Stimulated activated CD8-positive, alpha-beta memory T cell treated with anti-CD3 and anti-CD28 coated beads, Interleukin-7, amount 100 ng/mL, for 4 hours (primary cell): Measurements from ENCODE around the gene MMEL1.
"Not testable (repeated sequence)": the region's sequence is repeated elsewhere in the genome, so short reads cannot be mapped to it uniquely, and the experiment has no call there.

Experiments used
- DNase-seq, 2 donors: peaks; one replicate each; pipeline ENCODE4 v3.0.0-alpha.2; 2020; ENCODE audit warnings: low read depth in 2 of 2

MMEL1 gene

DNA sequence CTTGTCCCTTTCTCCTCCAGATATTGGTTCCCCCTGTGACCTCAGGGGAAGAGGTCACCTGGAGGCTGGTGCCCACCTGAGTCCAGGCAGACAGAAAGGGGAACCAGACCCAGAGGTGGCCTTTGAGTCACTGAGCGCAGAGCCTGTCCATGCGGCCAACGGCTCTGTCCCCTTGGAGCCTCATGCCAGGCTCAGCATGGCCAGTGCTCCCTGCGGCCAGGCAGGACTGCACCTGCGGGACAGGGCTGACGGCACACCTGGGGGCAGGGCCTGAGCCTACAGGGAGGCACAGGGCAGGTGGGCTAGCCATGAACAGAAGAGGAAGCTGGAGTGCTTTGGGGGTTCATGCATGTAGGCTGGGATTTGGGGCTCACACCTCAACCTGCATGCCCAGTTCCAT, 74.0 kb downstream of the MMEL1 start:
- DNase-seq = no peak

DNA sequence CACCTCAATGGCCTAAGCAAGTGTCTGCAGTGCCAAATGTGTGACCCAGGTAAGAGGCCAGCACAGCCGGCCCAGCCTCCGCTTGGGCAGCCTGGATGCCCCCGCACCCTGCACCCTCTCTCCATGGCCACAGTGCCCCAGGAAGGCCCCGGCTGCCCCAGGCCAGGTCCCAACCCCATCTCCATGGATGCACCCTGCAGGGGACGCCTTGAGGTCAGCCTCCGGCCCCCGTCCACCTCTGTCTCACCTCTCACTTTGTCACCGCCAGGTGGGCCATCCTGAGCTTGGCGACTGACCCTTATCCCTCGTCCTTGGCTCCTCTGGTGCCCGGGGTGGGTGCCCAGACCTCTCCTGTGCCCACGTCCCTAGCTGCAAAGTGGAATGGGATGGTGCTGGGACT, 74.4 kb downstream of the MMEL1 start:
- DNase-seq = no peak

DNA sequence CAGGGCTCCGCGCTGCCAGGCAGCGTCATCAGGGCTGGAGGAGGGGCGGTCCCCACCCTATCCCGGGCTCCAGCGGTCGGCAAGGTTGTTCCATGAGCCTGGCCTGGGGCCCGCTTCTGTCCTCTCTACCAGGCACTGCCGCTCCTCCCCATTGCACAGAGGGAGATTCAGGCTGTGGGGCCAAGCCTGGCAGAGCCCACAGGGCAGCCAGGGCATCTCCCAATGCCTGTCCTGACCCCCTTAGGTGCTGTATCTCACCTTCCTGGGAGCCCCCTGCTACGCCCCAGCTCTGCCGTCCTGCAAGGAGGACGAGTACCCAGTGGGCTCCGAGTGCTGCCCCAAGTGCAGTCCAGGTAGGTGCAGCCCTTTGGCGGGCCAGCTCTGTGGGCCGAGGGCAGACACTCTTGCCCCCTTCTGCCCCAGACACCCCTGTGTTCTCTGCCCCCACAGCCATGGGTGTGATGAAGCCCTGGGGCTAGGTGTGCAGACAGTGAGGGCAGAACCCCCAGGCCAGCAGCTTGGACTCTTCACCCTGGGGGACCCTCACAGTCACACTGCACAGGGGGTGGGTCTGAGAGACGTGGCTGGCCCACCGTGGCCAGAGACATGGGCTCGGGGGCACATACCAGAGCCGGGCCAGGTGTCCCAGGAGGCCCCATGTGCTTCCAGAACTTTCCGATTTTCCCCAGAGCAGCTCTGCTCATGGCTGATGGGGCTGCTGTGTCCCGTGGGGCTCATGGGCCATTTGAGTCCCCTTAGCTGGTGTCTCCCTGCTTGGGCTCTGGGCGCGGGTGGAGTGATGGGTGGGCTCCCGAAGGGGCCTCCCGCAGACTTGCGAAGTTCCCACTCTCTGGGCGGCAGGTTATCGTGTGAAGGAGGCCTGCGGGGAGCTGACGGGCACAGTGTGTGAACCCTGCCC, 75.1 kb downstream of the MMEL1 start:
- no peak for DNase-seq

DNA sequence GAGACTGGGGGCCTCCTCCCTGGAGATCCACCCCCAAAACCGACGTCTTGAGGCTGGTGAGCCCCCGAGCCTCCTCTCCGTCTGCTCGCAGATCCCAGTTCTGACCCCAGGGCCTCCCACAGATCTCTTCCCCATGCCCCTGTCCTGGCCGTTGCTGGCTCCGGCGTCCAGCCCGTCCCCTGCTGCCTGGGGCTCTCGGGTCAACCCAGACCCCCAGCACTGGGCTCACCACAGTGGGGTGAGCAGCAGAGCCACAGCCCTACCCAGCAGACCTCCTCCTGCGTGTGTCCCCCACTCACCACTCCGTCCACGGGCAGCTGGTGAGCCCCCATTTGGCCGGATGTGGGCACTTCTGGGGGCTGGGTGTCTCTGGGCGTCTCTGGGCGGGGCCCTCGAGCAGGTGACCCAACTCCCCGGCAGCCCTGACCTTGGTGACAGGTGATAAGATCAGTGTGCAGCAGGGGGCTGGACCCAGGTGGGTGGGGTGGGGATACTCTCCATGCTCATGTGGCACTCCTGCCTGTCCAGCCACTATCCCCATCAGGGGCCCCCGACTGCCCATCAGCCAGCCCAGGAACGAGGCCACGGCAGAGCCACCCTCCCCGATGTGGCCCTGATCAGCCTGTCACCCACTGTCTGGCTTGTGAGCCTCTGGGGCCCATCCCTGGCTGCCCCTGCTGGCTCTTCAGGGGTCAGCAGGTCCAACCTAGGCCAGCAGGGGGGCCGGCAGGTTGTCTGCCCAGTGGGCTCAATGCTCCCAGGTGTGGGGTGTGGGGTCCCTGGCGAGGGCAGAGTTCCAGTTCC, 75.9 kb downstream of the MMEL1 start:
- no peak for DNase-seq

DNA sequence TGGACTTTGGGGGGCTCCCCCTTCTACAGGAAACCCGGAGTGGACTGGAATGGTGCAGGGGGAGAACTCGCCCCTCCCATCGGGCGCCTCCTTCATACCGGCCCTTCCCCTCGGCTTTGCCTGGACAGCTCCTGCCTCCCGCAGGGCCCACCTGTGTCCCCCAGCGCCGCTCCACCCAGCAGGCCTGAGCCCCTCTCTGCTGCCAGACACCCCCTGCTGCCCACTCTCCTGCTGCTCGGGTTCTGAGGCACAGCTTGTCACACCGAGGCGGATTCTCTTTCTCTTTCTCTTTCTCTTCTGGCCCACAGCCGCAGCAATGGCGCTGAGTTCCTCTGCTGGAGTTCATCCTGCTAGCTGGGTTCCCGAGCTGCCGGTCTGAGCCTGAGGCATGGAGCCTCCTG, 76.5 kb downstream of the MMEL1 start, which contains the start of gene TNFRSF14:
Gene TNFRSF14, plus strand, starts transcription at position 95 of the 401 bp plus-strand sequence. Its CDS starts 294 bp downstream, at position 389.
- DNase-seq = peak; percentile 66 to 68

DNA sequence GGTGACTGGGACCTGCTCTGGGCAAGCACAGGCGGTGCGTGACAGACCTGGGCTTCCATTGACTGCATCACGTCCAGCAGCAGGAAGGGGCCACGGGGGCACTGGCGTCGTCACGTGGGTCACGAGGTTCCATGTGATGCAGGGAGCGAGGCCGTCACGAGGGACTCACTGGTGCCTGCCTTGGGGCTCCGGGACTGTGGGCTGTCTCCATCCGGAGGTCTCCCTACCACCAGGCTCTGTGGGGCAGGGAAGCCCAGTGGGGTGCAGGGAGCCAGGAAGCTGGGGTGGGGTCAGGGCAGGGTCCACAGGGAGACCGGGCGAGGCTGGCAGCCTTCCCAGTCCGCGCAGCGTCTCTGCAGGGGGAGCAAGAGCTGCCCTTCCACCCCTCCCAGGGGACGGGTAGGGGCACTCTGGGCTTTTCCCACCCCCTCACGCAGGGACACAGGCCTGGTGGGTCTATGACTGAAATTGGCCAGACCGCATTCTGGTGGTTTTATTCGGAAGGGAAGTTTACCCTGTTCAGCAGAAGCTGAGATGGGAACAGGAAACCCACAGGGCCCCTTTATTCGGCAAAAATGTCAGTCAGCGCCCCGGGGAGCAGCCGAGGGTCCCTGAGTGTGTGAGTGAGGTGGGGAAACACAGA, 77.1 kb downstream of the MMEL1 start:
- DNase-seq = peak; percentile 63 to 66

DNA sequence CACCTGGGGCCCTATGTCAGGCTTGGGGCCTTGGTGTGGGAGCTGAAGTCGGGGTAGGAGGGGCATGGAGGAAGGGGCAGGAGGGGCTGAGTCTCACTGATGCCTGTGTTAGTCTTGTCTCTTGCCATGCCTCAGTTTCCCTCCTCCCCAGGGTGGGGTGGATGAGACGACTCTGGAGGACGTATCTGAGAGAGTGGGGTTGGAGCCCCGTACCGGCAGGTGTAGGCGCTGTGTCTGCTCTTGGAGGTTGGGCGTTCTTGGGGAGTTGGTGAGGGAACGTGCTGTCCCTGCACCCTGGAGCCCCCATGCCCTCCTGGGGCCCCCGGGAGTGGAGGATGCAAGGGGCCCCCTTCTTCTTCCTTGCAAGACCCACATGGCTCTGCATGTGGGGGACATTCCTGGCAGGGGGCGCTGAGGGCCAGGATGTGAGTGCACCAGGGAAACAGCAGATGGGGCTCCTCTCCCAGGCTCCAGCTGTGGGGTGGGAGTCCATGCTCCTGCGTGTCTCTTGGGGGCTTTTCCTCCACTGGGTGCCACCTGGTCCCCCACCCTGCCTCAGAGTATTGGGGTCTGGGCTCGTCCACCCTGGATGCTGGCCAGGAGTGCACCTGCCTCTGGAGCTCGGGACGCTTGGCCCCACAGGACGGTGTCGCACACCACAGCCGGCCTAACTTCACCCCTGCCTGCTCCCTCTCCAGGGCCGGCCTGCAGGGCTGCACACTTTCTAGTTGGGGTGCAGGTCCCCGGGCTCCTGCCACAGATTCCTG, 78.0 kb downstream of the MMEL1 start:
- DNase-seq = peak; percentile 28 to 40

DNA sequence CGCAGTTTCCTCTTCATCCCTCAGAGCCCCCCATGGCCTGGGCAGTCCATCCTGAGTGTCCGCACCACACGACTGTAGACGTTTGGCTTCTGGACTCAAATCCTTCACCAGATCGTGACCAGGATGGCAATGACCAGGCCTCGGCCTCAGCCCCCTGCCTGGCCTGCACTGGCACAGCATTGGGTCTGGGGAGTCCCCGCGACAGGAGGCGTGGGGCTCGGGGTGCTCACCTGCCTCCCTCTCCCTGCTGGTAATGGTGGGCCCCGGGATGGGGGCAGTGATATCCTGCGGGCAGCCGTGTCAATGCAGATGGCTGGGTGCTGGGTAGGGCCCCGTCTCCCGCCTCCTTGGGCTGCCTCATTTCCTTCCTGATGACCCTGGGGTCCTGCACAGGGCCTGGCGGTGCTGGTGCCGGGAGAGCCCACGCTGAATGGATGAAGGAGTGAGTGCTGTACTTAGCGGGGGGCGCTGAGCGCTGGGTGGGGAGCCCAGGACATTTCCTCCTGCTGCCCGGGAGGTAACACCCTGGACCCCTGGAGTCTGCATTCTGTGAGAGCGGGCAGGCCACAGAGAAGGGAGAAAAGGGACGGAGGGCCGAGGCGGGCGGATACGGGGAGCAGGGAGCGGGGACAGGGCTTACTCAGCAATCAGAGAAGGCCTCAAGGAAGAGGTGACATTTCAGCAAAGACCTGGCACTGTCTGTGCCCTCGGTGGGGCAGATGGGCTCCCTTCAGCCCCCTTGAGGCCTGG, 78.8 kb downstream of the MMEL1 start:
- DNase-seq = no peak

DNA sequence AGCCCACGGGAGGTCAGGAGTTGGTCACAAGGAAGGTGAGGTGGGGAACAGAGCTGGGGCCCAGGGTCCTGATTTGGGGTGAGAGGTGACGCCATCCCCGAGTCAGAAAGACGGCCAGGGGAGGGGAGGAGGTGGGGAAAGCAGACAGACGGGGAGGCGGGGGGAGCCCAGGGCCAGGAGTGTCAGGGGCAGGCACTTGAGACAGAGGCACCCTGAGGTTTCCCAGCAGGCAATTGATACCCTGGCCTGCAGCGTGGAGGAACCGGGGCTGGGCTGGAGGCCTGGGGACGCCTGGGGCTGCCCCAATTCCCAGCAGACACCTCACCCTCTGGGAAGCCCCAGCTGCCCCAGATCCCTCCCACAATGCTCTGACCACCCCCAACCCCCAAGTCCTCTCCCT, 79.7 kb downstream of the MMEL1 start:
- DNase-seq = not testable (repeated sequence)

DNA sequence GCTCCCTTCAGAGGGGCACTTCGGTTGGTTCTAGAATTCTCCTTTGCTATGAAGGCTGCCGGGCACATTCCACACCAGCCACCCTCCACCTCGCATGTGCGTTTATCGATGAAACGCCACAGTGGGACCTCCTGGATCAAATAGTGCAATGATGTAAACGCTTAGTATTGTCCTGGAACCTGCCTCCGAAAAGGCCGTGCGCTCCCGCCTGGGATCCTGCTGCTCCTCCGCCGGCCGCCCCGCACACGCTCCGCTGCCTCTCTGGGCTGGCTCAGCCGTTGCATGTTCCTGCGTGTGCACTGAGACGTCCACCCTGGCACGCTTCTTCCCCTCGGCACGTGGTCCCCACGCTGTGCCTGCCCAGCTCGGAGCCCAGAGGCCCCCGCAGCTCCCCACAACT, 80.6 kb downstream of the MMEL1 start:
- no peak for DNase-seq

DNA sequence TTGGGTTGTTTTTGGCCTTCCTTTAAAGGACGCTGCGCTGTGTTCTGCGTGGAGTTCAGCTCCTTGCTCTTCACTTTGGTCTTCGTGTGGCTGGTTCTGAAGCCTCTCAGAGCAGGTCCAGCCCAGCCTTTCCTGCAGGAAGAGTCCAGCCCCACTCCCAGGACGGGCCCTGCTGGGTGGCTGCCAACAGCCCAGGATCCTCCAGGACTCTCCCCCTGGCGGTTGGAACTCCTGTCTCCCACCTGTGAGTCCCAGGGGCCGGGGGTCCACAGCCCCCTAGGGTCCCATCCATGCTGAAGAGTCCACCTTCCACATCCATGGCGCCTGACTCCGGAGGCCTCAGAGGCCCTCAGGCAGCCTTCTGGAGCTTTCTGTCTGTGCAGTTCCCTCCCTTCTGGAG, 81.3 kb downstream of the MMEL1 start:
- not testable (repeated sequence) for DNase-seq

DNA sequence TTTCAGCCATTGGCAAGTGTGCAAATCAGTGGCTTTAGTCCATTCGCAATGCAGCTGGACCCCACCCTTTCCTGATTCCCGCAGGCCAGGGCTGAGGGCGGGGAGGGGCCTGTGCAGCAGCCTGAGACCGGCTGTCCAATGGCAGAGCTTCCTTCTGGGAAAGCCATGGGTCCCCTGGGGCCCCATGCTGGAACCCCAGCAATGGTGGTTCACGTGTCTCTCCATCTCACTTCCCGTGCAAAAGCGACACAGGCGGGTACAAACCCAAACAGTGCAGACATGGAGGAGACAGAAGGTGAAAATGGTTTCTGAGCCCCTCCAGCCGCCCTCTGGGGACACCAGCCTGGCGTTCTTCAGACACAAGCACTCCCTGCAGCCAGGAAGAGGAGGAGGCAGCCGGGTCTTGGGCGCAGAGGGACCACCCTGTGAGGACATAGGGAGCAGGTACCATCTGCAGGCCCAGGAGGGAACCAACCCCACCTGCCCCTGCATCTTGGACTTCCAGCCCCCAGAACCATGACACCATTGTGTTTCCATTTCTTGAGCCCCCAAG, 82.4 kb downstream of the MMEL1 start:
- DNase-seq = not testable (repeated sequence)

DNA sequence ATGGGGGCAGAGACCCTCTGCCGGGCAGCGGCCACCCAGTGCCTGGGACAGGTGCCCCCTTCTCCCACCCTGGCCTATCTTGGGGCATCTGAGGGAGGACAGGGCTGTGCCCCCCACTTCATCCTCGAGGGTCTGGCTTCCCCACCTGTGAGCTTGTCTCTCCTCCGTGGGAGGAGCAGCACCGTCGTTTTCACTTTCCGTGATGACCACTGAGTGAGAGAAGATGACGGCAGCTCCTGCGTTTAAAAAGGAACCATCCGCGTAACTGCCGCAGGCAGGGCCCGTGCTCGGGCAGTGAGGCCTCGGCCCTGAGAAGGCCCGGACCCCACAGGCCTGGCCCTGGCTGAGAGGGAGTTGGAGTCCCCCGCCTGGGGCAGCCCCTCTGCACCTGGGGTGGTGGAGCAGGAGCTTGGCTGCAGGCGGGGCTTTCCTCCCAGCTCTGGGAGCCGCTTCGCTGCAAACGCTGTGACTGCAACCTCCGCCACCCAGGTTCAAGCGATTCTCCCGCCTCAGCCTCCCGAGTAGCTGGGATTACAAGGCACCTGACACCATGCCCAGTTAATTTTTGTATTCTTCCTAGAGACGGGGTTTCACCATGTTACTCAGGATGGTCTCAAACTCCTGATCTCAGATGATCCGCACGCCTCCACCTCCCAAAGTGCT, 83.3 kb downstream of the MMEL1 start:
- not testable (repeated sequence) for DNase-seq

DNA sequence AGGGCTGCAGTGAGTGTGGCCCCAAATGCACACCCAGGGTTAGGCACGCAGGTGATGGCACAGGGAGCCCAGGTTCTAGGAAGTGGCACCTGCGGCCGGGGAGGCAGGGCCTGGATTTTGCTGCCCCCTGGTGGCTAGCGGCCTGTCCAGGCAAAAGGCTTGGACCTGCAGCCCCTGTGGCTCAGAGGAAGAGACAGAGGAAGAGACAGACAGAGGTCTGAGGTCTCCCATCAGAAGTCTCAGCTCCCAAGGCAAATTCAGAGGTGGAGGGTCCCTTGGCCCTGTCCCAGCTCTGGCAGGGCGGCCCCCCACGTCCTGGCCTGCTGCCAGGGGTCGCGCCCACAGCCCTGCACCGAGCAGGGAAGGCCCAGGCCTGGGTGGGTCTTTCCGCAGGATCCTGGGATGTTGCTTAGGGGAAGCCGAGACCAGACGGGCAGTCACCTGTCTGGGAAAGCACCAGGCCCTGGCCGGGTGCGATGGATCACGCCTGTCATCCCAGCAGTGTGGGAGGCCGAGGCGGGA, 84.7 kb downstream of the MMEL1 start:
- DNase-seq = peak; percentile 71 to 75

DNA sequence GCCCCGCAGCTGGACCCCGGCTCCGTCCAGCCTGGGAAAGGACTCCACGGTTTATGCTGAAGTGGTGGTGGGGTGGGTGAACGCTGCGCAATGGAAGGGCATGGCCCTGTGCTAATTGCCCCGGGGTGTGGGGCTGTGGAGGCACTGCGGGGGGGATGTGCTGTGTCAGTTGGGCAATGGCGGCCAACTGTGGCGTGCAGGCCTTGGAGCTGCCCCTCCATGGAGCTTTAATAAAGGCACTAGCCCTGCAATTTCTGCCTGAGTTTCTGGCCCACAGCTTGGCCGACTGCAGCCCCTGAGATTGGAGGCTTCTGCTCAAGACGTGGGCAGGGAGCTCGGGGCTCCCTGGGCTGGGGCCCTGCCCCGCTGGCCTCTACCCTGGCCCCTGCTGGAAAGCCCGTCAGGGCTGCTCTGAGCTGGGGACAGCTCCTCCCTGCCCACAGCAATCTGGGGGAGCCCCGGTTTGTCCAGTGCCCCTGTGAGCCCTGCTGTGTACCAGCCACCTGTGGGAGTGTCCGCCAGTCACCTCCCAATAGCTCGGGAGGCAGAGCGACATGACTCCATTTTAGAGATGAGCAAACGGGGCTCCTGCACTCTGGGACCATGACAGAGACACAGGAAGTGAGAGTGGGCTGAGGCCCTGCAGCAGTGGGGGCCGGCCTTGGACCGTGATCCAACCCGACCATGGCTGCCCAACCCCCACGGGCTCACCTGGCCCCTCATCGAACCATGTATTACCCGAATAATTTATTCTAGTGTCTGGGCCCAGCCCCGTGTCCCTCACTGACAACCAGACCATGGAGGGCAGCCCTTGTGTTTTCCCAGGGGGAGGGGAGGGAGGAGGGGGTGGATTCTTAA, 85.4 kb downstream of the MMEL1 start:
- no peak for DNase-seq

DNA sequence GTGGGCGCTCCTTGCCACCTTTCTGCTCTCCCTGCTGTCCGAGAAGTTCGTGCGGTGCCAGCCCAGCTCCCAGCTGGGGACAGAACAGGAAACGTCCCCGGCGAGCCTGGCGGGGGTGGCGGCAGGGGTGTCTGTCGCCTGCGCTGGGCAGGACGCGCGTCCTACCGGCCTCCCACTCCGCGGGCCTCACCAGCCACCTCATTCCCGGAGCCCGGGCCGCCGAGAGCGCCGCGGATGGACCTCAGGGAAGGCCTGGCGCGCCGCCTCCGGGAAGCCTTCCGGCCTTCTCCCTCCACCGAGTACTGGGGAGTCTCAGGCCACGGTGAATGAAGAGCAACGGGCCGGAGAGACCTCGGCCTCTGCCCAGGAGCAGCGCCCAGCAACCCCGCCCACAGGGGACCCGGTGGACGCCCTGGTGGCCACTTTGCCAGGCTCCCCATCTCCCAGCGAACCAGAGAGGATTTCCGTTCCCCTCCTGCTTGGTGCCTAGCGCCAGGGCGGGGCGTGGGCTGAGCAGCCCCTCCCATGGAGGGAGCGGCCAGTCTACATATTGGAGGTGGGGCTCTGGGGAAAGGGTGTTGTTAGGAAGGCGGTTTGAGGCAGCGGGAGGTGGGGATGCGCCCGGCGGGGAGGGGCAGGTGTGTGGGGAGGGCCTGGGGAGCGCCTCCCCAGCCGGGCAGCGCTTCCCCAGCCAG, 86.2 kb downstream of the MMEL1 start:
- peak; percentile 70 to 72 for DNase-seq

DNA sequence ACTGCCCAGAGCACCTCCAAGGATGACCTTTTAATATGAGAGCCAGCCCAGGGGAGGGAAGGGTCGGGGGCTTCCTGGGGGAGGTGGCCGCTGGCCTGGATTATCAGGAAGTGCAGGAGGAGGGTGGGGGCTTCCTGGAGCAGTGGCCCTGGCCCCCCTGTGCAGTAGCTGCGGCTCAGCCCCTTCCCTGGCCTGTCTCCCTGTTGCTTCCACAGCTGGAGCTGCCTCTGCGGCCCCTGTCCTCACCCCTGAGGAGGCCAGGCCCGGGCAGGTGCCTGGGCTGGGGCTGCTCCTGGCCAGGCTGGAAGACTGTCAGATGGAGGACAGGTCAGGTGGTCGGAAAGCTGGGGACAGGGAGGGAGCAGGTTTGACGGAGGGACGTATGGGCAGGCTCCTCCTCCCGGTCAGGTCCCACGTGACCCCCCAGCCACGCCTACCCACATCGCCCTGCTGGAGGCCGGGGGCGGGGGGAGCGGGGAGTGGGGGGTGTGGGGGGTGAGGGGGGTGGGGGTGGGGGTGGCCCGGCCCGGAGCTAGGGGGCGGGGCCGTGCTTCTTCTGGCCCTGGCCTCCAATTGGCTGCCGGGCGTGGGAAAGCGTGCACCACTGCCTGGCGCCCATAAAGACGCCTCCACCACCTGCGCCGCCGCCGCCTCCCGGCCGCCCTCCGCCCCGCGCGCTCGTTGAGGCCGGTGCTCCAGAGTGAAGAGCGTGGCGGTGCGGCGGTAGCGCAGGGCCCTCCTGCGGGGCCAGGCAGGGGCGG, 86.9 kb downstream of the MMEL1 start:
- peak; percentile 78 to 89 for DNase-seq
